A549 (cell line): ENCODE results near the gene FAXDC2.

ENCODE experiments used
- CHD2 ChIP-seq: fragments of 150-350 bp; IDR thresholded peaks from 2 replicates; pipeline ENCODE4 v1.6.1; 2014; ENCODE audit warnings: low read length; ENCODE audit not compliant: partially characterized antibody
- EP300 ChIP-seq, 2 experiments: fragments of >200 bp; sonication (Bioruptor Twin); formaldehyde crosslinking; IDR thresholded peaks; 2 replicates in 1 of 2; 3 replicates in 1 of 2; pipeline ENCODE4 v1.6.1; 2016 to 2017
- HDAC2 ChIP-seq: fragments of 200-600 bp; sonication (generic); IDR thresholded peaks from 2 replicates; pipeline ENCODE4 v1.6.1; 2016
- HOXA7 ChIP-seq: fragments of 250-450 bp; sonication (Bioruptor Pico); IDR thresholded peaks from 2 replicates; pipeline ENCODE4 v1.5.0; 2020; ENCODE audit warnings: mild to moderate bottlenecking, moderate library complexity
- JUNB ChIP-seq: fragments of >200 bp; sonication (Bioruptor Twin); formaldehyde crosslinking; IDR thresholded peaks from 2 replicates; pipeline ENCODE4 v1.6.1; 2016
- POLR2A ChIP-seq: IDR thresholded peaks from 2 replicates; pipeline ENCODE4 v1.6.1; 2012; ENCODE audit warnings: mild to moderate bottlenecking, low read length
- RNF2 ChIP-seq: fragments of 200-600 bp; sonication (generic); IDR thresholded peaks from 2 replicates; pipeline ENCODE4 v1.6.1; 2016; ENCODE audit warnings: low read depth, mild to moderate bottlenecking, antibody characterized with exemption, moderate library complexity, borderline replicate concordance
- TP53 ChIP-seq: fragments of 250-450 bp; sonication (Bioruptor Pico); IDR thresholded peaks from 2 replicates; pipeline ENCODE4 v1.5.0; 2021; ENCODE audit warnings: mild to moderate bottlenecking, moderate library complexity
- TF ChIP-seq, protein P1 (sequence below): fragments of >200 bp; sonication (Bioruptor Twin); formaldehyde crosslinking; IDR thresholded peaks from 3 replicates; pipeline ENCODE4 v1.5.1; 2016
- TF ChIP-seq, protein P2 (sequence below): fragments of 150-350 bp; IDR thresholded peaks from 2 replicates; pipeline ENCODE4 v1.6.1; 2014; ENCODE audit warnings: low read depth, mild to moderate bottlenecking, low read length
- TF ChIP-seq, protein P3 (sequence below): fragments of 450-650 bp; IDR thresholded peaks from 2 replicates; pipeline ENCODE4 v1.6.1; 2014; ENCODE audit warnings: antibody characterized with exemption

DNA sequence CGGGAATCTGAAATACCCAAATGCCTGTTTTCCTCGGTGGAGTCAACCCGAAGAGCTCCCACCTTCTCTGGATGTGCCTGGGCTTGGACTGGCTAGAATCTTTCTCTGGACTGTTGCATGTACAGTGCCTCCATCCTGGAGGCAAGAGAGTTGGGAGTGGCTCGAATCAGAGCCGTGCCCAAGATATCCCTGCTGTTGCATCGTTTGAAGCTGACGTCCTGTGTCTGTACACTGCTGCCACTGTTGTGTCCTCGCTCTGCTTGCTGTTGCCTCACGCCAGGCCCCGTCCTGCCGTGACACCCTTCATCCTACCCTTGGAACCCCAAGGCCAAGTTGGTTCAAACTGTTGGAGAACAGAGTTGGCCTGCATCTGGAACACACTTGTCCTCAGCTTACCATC is 35.4 kb downstream of the FAXDC2 start:
- TF ChIP-seq, protein P1, sequence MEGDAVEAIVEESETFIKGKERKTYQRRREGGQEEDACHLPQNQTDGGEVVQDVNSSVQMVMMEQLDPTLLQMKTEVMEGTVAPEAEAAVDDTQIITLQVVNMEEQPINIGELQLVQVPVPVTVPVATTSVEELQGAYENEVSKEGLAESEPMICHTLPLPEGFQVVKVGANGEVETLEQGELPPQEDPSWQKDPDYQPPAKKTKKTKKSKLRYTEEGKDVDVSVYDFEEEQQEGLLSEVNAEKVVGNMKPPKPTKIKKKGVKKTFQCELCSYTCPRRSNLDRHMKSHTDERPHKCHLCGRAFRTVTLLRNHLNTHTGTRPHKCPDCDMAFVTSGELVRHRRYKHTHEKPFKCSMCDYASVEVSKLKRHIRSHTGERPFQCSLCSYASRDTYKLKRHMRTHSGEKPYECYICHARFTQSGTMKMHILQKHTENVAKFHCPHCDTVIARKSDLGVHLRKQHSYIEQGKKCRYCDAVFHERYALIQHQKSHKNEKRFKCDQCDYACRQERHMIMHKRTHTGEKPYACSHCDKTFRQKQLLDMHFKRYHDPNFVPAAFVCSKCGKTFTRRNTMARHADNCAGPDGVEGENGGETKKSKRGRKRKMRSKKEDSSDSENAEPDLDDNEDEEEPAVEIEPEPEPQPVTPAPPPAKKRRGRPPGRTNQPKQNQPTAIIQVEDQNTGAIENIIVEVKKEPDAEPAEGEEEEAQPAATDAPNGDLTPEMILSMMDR, result no peak
- no peak for TF ChIP-seq HDAC2
- TF ChIP-seq TP53 (CRISPR knock-in tag), result no peak
- TF ChIP-seq CHD2, result no peak
- no peak for TF ChIP-seq POLR2A
- no peak for TF ChIP-seq JUNB
- TF ChIP-seq EP300 (IDR thresholded peaks at IDR 0.05), result no peak
- no peak for TF ChIP-seq HOXA7 (CRISPR knock-in tag)
- TF ChIP-seq, protein P2, sequence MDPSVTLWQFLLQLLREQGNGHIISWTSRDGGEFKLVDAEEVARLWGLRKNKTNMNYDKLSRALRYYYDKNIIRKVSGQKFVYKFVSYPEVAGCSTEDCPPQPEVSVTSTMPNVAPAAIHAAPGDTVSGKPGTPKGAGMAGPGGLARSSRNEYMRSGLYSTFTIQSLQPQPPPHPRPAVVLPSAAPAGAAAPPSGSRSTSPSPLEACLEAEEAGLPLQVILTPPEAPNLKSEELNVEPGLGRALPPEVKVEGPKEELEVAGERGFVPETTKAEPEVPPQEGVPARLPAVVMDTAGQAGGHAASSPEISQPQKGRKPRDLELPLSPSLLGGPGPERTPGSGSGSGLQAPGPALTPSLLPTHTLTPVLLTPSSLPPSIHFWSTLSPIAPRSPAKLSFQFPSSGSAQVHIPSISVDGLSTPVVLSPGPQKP, result no peak
- no peak for TF ChIP-seq RNF2
- TF ChIP-seq, protein P3, sequence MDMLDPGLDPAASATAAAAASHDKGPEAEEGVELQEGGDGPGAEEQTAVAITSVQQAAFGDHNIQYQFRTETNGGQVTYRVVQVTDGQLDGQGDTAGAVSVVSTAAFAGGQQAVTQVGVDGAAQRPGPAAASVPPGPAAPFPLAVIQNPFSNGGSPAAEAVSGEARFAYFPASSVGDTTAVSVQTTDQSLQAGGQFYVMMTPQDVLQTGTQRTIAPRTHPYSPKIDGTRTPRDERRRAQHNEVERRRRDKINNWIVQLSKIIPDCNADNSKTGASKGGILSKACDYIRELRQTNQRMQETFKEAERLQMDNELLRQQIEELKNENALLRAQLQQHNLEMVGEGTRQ, result no peak
